Mesenteric fat pad (tissue), 1 donor: ENCODE results near the gene KNL1. TPM values are rescaled to one million over a fixed set of nuclear protein-coding genes. Genes with fewer than 3 reads are reported as not detected.

ENCODE experiments used
- total RNA-seq: library from RNA; stranded (reverse); fragmentation: NEBNext Ultra II Directional; extraction: Animal tissue kit (Norgen Biotek cat#: 25700); gene quantifications from one replicate; pipeline ENCODE4 v1.2.1, GENCODE V29; 2021
- donor health status: DM: yes; HTN: yes; CAD: no.

KNL1 gene
- total RNA-seq, 1 donor from 2014 or later: 0.35 TPM

Other genes starting within 250 kb of the KNL1 start
- 2.7 TPM for gene PHGR1, start 243.2 kb upstream of the KNL1 start, total RNA-seq
- gene DISP2, start 236.0 kb upstream of the KNL1 start, total RNA-seq: 0.26 TPM
- gene KNSTRN, start 211.5 kb upstream of the KNL1 start, total RNA-seq: 16.5 TPM
- gene IVD, start 188.5 kb upstream of the KNL1 start, total RNA-seq: 45.3 TPM
- 16.2 TPM for gene BAHD1, start 153.3 kb upstream of the KNL1 start, total RNA-seq
- gene CHST14, start 123.3 kb upstream of the KNL1 start, total RNA-seq: 10.9 TPM
- gene CCDC32, start 29.2 kb upstream of the KNL1 start, total RNA-seq: 23.7 TPM
- 6.9 TPM for gene RPUSD2, start 24.9 kb upstream of the KNL1 start, total RNA-seq
- 0.32 TPM for gene RAD51, start 100.9 kb downstream of the KNL1 start, total RNA-seq
- 57.0 TPM for gene RMDN3, start 161.0 kb downstream of the KNL1 start, total RNA-seq
- 17.1 TPM for gene GCHFR, start 169.8 kb downstream of the KNL1 start, total RNA-seq
- gene C15orf62, start 175.7 kb downstream of the KNL1 start, total RNA-seq: 0.19 TPM
- gene ZFYVE19, start 212.8 kb downstream of the KNL1 start, total RNA-seq: 9.8 TPM
- 25.8 TPM for gene DNAJC17, start 213.2 kb downstream of the KNL1 start, total RNA-seq
- not detected for gene PPP1R14D, start 234.5 kb downstream of the KNL1 start, total RNA-seq
- 2.7 TPM for gene SPINT1, start 249.8 kb downstream of the KNL1 start, total RNA-seq